ENCODE results near the gene TBL3.
A peak's percentile ranks its signal among the peaks of the same experiment; 100 is the strongest.
"Not testable (repeated sequence)": the region's sequence is repeated elsewhere in the genome, so short reads cannot be mapped to it uniquely, and the experiment has no call there.

Gene TBL3

DNA sequence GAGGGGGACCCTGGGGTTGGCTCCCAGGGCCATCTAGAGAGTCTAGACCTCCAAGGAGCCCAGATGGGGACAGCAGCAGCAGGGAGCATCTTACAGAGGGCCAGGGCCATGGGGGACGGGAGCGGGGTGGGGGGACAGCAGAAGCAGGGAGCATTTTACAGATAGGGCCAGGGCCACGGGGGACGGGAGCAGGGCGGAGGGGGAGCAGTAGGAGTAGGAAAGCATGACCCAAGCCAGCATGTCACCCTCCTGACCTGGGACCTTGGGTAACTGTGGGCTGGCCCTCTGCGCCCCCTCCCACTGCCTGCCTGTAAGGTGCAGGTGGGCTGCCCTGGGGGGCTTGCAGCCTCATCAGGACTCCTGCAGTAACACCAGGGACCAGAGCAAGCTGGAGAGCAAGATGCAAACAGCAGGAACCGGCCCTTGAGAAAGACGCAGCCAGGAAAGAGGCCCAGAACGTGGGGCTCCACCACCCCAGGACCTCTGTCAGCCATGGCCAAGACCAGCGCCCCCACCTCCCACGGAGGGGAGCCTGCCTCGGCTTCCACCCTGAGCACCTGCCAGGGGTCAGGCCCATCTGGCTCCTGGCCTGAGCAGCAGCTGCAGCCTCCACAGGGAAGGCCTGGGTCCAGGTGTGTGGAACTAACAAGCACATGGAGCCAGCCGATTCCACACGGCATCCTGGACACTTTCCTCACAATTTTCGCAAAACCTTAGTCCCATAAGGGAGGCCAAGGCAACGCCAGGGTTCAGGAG, 35.4 kb downstream of the TBL3 start:
- H3K27ac Mint-ChIP-seq = no peak overlapping the region
- H3K9me3 Mint-ChIP-seq = no peaks in the 10 kb centered on the region
- no peaks in the 10 kb centered on the region for H3K27me3 Mint-ChIP-seq
- peak overlapping the region; percentile 95 for H3K4me3 Mint-ChIP-seq
- peaks cover 40% of the 10 kb centered on the region for H3K4me1 Mint-ChIP-seq
- H3K36me3 Mint-ChIP-seq = peaks cover 2% of the 10 kb centered on the region

DNA sequence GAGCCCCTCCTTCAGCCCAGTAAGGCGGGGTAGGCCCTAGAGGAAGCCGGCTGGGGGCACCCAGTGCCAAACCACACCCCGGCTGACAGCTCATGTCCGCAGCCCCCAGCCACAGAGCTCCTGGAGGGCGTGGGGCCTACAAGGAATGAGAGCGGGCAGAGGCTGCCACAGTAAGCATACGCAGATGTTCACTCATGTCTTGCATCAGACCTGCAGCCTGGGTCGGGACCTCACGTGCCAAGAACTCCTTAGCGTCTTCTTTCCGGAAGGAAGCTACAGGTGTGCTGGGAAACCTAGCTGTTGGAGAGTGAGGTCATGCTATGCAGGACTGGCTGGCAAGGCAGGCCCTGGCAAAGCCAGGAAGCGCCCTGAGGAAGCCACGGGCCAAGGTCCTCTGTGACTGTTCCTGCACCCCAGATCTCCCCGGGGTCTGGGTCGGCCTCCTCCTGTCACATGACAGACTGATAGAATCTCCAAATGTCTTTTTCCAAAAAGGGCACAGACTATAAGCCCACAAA, 36.2 kb downstream of the TBL3 start:
- Mint-ChIP-seq H3K27me3 (no peaks in the 10 kb centered on the region), H3K9me3 (no peaks in the 10 kb centered on the region), H3K4me1 (peaks cover 40% of the 10 kb centered on the region), H3K36me3 (peaks cover 2% of the 10 kb centered on the region), H3K4me3 (peak overlapping the region; percentile 95), H3K27ac (peak overlapping the region; percentile 46)

DNA sequence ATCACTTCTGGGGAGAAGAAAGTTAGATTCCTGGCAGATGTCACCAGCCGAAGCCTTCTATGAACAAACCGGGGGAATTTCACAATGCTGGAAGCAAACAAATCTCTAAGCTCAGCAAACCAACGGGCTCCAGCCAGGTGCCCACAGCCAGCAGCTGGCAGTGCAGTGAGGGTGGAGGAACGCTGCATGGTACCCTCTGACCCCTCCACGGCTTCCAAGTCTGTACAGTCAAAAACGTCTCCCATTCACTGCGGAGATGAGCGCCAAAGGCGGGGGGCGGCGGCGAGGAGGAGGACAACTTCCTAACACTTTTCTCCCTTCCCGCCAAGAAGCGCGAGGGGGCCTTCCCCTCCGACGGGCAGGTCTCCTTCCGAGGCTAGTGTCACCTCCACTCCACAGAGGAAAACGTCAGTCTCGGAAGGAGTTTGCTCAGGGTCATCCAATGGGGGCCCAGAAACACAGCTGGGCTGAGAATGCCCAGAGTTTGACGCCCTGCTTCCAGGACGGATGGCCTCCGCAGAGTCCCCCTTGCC, 36.8 kb downstream of the TBL3 start:
- no peaks in the 10 kb centered on the region for H3K9me3 Mint-ChIP-seq
- H3K27ac Mint-ChIP-seq = peak overlapping the region; percentile 55
- peak overlapping the region; percentile 95 for H3K4me3 Mint-ChIP-seq
- no peaks in the 10 kb centered on the region for H3K27me3 Mint-ChIP-seq
- H3K4me1 Mint-ChIP-seq = peaks cover 40% of the 10 kb centered on the region
- H3K36me3 Mint-ChIP-seq = peaks cover 2% of the 10 kb centered on the region

- Mint-ChIP-seq H3K27me3 (no peaks in the 10 kb centered on the region), H3K9me3 (no peaks in the 10 kb centered on the region), H3K4me3 (peak overlapping the region; percentile 95), H3K27ac (no peak overlapping the region), H3K4me1 (peaks cover 36% of the 10 kb centered on the region), H3K36me3 (peaks cover 2% of the 10 kb centered on the region)
Measured at GRCh38 chr16:2009164-2009711, 37.4 kb downstream of the TBL3 start.

DNA sequence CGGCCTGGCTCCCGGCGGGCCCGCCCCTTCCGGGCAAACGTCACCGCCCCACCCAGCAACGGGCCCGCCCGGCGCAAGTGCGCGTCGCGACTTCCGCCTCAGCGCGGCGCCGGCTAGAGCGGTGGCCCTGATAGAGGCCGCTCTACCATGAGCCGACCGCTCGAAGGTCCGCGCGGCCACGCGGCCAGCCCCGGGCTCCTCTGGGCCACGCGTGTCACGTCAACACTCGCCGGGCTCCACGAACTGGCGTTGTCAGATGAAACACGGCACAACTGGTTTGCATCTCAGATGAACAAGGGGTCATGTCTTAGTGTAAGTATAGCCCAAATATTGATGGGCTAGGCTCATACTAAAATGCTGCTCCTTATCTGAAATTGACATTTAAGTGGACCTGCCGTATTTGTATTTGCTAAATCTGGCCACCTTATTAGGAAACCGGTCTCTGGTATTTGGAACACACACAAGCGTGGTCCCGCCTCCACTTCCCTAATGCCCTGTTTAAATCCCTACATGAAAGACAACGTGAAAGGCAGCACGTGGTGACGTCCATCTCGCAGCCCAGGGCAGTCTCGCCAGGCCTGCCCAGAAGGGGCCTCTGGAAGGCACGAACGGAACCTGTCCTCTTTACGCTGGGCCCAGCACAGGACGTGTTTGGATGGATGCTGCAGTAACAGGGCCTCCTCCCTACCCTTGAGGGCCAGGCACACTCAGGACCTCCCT, 38.1 kb downstream of the TBL3 start, which contains the start of gene ZNF598:
ZNF598 (minus strand) TSS at position 31 of the 720 bp plus-strand sequence.
- H3K27me3 Mint-ChIP-seq = no peaks in the 10 kb centered on the region
- peaks cover 2% of the 10 kb centered on the region for H3K36me3 Mint-ChIP-seq

DNA sequence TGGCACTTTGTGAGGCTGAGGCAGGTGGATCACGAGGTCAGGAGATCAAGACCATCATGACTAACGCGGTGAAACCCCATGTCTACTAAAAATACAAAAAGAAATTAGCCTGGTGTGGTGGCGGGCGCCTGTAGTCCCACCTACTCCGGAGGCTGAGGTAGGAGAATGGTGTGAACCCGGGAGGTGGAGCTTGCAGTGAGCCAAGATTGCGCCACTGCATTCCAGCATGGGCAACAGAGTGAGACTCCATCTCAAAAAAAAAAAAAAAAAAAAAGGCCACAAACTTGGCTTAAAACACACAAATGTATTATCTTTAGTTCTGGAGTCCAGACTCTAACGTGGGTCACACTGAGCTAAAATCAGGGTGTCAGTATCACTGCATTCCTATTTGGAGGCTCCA, 39.9 kb downstream of the TBL3 start:
- not testable (repeated sequence) for H3K9me3 Mint-ChIP-seq, H3K36me3 Mint-ChIP-seq, H3K27me3 Mint-ChIP-seq, H3K4me3 Mint-ChIP-seq, H3K27ac Mint-ChIP-seq
- peaks cover 27% of the 10 kb centered on the region for H3K4me1 Mint-ChIP-seq

More for the DNA sequence above, 38.1 kb downstream of the TBL3 start, which contains the start of gene ZNF598:
- H3K4me1 Mint-ChIP-seq = peaks cover 34% of the 10 kb centered on the region
- no peaks in the 10 kb centered on the region for H3K9me3 Mint-ChIP-seq
- H3K4me3 Mint-ChIP-seq = peak within 1 kb of the TSS; percentile 95
- H3K27ac Mint-ChIP-seq = peak within 1 kb of the TSS; percentile 93

DNA sequence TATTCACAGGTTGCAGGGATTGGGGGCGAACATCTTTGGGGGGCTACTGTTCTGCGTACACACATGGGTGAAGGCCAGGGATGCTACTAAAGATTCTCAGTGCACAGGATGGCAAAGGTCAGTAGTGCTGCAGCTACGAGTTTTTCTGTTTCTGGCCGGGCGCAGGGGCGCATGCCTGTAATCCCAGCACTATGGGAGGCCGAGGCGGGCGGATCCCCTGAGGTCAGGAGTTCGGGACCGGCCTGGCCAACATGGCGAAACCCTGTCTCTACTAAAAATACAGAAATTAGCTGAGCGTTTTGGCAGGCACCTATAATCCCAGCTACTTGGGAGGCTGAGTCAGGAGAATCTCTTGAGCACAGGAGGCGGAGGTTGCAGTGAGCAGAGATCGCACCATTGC, 41.7 kb downstream of the TBL3 start:
- no peak overlapping the region for H3K4me3 Mint-ChIP-seq

DNA sequence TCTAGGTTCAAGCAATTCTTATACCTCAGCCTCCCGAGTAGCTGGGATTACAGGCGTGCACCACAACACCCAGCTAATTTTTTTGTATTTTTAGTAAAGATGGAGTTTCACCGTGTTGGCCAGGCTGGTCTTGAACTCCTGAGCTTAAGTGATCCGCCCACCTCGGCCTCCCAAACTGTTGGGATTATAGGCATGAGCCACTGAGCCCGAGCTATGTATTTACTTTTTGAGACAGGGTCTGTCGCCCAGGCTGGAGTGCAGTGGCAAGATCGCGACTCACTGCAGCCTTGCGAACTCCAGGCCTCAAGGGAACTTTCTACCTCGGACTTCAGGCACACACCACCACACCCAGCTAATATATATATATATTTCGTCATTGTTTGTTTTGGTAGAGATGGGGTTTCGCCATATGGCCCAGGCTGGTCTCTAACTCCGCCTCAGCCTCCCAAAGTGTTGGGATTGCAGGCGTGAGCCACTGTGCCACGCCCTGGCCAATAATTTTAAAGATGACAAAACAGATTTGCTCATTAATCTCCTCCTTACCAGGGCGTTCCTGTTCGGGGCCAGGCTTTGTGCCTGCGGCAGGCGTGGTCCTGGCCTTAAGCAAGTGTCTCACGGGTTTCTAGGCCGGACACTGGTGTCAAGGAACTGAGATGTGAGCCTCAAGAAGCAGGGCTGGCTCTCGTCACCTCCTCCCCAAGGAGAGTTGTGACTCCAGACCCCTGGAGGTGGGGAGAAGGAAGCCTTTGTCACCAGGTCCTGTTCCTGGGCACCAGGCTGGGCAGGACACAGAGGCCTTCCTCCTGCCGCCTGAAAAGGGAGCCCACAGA, 43.5 kb downstream of the TBL3 start:
- Mint-ChIP-seq H3K27ac (no peak overlapping the region), H3K9me3 (no peaks in the 10 kb centered on the region), H3K4me3 (no peak overlapping the region), H3K27me3 (peaks cover 3% of the 10 kb centered on the region), H3K36me3 (no peaks in the 10 kb centered on the region), H3K4me1 (peaks cover 2% of the 10 kb centered on the region)

More for the DNA sequence above, 41.7 kb downstream of the TBL3 start:
- Mint-ChIP-seq H3K27me3 (no peaks in the 10 kb centered on the region), H3K27ac (no peak overlapping the region), H3K4me1 (peaks cover 9% of the 10 kb centered on the region), H3K9me3 (no peaks in the 10 kb centered on the region), H3K36me3 (no peaks in the 10 kb centered on the region)

GRCh38 chr16:2015947-2016208, 44.0 kb downstream of the TBL3 start:
- H3K36me3 Mint-ChIP-seq = no peaks in the 10 kb centered on the region
- no peaks in the 10 kb centered on the region for H3K4me1 Mint-ChIP-seq
- peaks cover 7% of the 10 kb centered on the region for H3K27me3 Mint-ChIP-seq
- H3K9me3 Mint-ChIP-seq = no peaks in the 10 kb centered on the region
- no peak overlapping the region for H3K27ac Mint-ChIP-seq
- no peak overlapping the region for H3K4me3 Mint-ChIP-seq

- no peak overlapping the region for H3K4me3 Mint-ChIP-seq
- H3K36me3 Mint-ChIP-seq = no peaks in the 10 kb centered on the region
- H3K27me3 Mint-ChIP-seq = peaks cover 7% of the 10 kb centered on the region
- H3K9me3 Mint-ChIP-seq = no peaks in the 10 kb centered on the region
- no peak overlapping the region for H3K27ac Mint-ChIP-seq
- no peaks in the 10 kb centered on the region for H3K4me1 Mint-ChIP-seq
Measured at GRCh38 chr16:2016407-2016922, 44.6 kb downstream of the TBL3 start.

- H3K4me3 Mint-ChIP-seq = no peak within 1 kb of the TSS
- H3K27me3 Mint-ChIP-seq = peaks cover 11% of the 10 kb centered on the region
- no peaks in the 10 kb centered on the region for H3K9me3 Mint-ChIP-seq
- no peaks in the 10 kb centered on the region for H3K36me3 Mint-ChIP-seq
- no peaks in the 10 kb centered on the region for H3K4me1 Mint-ChIP-seq
- H3K27ac Mint-ChIP-seq = no peak within 1 kb of the TSS
Measured at GRCh38 chr16:2019518-2019920, 47.7 kb downstream of the TBL3 start, which contains the start of gene NPW. Gene NPW (plus strand): TSS chr16:2019785.

GRCh38 chr16:2019921-2020831, 48.3 kb downstream of the TBL3 start:
- Mint-ChIP-seq H3K9me3 (no peaks in the 10 kb centered on the region), H3K4me1 (no peaks in the 10 kb centered on the region), H3K4me3 (no peak overlapping the region), H3K36me3 (no peaks in the 10 kb centered on the region), H3K27ac (no peak overlapping the region), H3K27me3 (peaks cover 11% of the 10 kb centered on the region)

- peak overlapping the region; percentile 27 for H3K4me3 Mint-ChIP-seq
Measured at GRCh38 chr16:2022723-2023091, 50.9 kb downstream of the TBL3 start.

More at GRCh38 chr16:2022723-2023091, 50.9 kb downstream of the TBL3 start:
- Mint-ChIP-seq H3K27ac (peak overlapping the region; percentile 25), H3K4me1 (peaks cover 4% of the 10 kb centered on the region), H3K9me3 (no peaks in the 10 kb centered on the region), H3K36me3 (no peaks in the 10 kb centered on the region), H3K27me3 (peaks cover 11% of the 10 kb centered on the region)

All from activated naive CD4-positive, alpha-beta T cell treated with anti-CD3 and anti-CD28 coated beads, Interleukin-2, amount 50 U/mL, for 24 hours (primary cell).